Sciatic nerve (tissue), 1 donor: ENCODE data around the gene ARPC5L. TPM values are rescaled to one million over a fixed set of nuclear protein-coding genes. Genes with fewer than 3 reads are reported as not detected.

Source experiments
- total RNA-seq: library from RNA; stranded (reverse); fragmentation: NEBNext Ultra II Directional; extraction: Animal tissue kit (Norgen Biotek cat#: 25700); gene quantifications from one replicate; pipeline ENCODE4 v1.2.1, GENCODE V29; 2021
- donor health status: DM: no; HTN: no; CAD: no.

The ARPC5L gene
- total RNA-seq, 1 donor from 2014 or later: 21.7 TPM

Other genes starting within 250 kb of the ARPC5L start
- gene NR6A1, start 90.8 kb upstream of the ARPC5L start, total RNA-seq: 3.3 TPM
- gene OLFML2A, start 85.0 kb upstream of the ARPC5L start, total RNA-seq: 110 TPM
- gene WDR38, start 8.7 kb upstream of the ARPC5L start, total RNA-seq: not detected
- 855 TPM for gene RPL35, start 173 bp upstream of the ARPC5L start, total RNA-seq
- gene GOLGA1, start 79.0 kb downstream of the ARPC5L start, total RNA-seq: 31.9 TPM